ENCODE results near the gene SAFB2.

The SAFB2 gene

DNA sequence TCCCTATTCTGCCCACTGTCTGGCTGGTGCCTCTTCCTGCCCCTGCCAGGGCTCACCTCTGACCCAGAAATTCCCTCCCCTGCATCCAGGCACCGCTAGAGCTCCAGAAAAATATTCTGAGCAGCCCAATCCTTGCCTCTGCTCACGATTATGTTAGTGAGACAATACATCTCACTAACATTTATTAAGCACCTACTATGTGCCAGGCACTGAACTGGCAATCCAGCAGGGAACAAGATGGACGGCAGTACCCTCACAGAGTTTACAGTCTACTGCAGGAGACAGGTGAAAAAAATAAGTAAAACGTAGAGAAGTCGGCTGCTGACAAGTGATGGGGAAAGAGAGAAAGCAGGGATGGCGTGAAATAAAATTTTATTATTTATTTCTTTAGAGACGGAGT lies 60.3 kb downstream of the SAFB2 start:
- no peak overlapping the region for H3K27ac ChIP-seq (ENCODE audit: extremely low read depth, low read depth, low read length)
- H3K36me3 ChIP-seq (ENCODE audit: control insufficient read depth in 2 of 2, insufficient read depth in 1 of 2, low read length in 2 of 2): no peaks in the 10 kb centered on the region
- ChIA-PET POLR2A (no interaction called here), CTCF (interaction anchor here (1.0 to 1.2 kb wide), 2 partner anchors 7 to 34 kb away, joined by 3 to 4 read pairs; no protein-coding TSS in a partner anchor)
- TF ChIP-seq, protein P1, sequence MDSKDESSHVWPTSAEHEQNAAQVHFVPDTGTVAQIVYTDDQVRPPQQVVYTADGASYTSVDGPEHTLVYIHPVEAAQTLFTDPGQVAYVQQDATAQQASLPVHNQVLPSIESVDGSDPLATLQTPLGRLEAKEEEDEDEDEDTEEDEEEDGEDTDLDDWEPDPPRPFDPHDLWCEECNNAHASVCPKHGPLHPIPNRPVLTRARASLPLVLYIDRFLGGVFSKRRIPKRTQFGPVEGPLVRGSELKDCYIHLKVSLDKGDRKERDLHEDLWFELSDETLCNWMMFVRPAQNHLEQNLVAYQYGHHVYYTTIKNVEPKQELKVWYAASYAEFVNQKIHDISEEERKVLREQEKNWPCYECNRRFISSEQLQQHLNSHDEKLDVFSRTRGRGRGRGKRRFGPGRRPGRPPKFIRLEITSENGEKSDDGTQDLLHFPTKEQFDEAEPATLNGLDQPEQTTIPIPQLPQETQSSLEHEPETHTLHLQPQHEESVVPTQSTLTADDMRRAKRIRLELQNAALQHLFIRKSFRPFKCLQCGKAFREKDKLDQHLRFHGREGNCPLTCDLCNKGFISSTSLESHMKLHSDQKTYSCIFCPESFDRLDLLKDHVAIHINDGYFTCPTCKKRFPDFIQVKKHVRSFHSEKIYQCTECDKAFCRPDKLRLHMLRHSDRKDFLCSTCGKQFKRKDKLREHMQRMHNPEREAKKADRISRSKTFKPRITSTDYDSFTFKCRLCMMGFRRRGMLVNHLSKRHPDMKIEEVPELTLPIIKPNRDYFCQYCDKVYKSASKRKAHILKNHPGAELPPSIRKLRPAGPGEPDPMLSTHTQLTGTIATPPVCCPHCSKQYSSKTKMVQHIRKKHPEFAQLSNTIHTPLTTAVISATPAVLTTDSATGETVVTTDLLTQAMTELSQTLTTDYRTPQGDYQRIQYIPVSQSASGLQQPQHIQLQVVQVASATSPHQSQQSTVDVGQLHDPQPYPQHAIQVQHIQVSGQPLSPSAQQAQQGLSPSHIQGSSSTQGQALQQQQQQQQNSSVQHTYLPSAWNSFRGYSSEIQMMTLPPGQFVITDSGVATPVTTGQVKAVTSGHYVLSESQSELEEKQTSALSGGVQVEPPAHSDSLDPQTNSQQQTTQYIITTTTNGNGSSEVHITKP (tag by site-specific recombination; IDR thresholded peaks at IDR 0.05): no peak
- TF ChIP-seq ZNF830 (tag by site-specific recombination; IDR thresholded peaks at IDR 0.05; ENCODE audit: low read depth): no peak
- no peak for TF ChIP-seq ZNF146 (tag by site-specific recombination; IDR thresholded peaks at IDR 0.05)
- no peak for TF ChIP-seq ZNF701 (tag by site-specific recombination; IDR thresholded peaks at IDR 0.05)
- TF ChIP-seq ZNF549 (tag by site-specific recombination; IDR thresholded peaks at IDR 0.05): no peak
- H3K4me1 ChIP-seq (ENCODE audit: control insufficient read depth, insufficient read depth, low read length): no peaks in the 10 kb centered on the region
- H3K9me3 ChIP-seq (ENCODE audit: control insufficient read depth, insufficient read depth, low read depth, low read length): no peaks in the 10 kb centered on the region
- H3K4me3 ChIP-seq (ENCODE audit: low read depth, low read length): no peak overlapping the region

DNA sequence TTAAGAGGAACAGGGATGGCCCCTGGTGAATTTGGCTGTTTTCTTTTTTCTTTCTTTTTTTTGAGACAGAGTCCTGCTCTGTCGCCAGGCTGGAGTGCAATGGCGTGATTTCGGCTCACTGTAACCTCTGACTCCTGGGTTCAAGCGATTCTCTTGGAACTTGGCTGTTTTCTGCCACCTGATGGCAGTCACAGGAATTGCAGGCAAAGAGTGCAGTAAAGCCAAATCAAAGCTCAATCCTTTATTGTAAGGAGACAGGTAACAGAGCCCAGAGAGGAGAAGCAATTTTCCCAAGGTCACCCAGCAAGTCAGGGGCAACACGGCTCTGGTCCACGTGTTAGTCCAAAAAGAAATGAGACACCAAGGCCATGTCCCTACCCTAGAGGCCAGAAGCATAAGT lies 61.0 kb downstream of the SAFB2 start:
- POLR2A ChIA-PET: no interaction called here
- no peak for TF ChIP-seq ZNF48 (tag by site-specific recombination; IDR thresholded peaks at IDR 0.05)
- TF ChIP-seq ZNF112 (tag by site-specific recombination; IDR thresholded peaks at IDR 0.05): no peak
- TF ChIP-seq, protein P2, sequence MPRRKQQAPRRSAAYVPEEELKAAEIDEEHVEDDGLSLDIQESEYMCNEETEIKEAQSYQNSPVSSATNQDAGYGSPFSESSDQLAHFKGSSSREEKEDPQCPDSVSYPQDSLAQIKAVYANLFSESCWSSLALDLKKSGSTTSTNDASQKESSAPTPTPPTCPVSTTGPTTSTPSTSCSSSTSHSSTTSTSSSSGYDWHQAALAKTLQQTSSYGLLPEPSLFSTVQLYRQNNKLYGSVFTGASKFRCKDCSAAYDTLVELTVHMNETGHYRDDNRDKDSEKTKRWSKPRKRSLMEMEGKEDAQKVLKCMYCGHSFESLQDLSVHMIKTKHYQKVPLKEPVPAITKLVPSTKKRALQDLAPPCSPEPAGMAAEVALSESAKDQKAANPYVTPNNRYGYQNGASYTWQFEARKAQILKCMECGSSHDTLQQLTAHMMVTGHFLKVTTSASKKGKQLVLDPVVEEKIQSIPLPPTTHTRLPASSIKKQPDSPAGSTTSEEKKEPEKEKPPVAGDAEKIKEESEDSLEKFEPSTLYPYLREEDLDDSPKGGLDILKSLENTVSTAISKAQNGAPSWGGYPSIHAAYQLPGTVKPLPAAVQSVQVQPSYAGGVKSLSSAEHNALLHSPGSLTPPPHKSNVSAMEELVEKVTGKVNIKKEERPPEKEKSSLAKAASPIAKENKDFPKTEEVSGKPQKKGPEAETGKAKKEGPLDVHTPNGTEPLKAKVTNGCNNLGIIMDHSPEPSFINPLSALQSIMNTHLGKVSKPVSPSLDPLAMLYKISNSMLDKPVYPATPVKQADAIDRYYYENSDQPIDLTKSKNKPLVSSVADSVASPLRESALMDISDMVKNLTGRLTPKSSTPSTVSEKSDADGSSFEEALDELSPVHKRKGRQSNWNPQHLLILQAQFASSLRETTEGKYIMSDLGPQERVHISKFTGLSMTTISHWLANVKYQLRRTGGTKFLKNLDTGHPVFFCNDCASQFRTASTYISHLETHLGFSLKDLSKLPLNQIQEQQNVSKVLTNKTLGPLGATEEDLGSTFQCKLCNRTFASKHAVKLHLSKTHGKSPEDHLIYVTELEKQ (tag by site-specific recombination; IDR thresholded peaks at IDR 0.05; ENCODE audit: borderline replicate concordance): no peak
- no peak for TF ChIP-seq ZNF660 (tag by site-specific recombination; IDR thresholded peaks at IDR 0.05)
- TF ChIP-seq, protein P3, sequence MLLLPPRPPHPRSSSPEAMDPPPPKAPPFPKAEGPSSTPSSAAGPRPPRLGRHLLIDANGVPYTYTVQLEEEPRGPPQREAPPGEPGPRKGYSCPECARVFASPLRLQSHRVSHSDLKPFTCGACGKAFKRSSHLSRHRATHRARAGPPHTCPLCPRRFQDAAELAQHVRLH (tag by site-specific recombination; IDR thresholded peaks at IDR 0.05): 0 out of 2 replicates have a peak, but pooled peaks have one; percentile 53
- TF ChIP-seq YY2 (tag by site-specific recombination; IDR thresholded peaks at IDR 0.05): no peak
- TF ChIP-seq, protein P4, sequence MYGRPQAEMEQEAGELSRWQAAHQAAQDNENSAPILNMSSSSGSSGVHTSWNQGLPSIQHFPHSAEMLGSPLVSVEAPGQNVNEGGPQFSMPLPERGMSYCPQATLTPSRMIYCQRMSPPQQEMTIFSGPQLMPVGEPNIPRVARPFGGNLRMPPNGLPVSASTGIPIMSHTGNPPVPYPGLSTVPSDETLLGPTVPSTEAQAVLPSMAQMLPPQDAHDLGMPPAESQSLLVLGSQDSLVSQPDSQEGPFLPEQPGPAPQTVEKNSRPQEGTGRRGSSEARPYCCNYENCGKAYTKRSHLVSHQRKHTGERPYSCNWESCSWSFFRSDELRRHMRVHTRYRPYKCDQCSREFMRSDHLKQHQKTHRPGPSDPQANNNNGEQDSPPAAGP (tag by site-specific recombination; IDR thresholded peaks at IDR 0.05): no peak
- TF ChIP-seq, protein P5, sequence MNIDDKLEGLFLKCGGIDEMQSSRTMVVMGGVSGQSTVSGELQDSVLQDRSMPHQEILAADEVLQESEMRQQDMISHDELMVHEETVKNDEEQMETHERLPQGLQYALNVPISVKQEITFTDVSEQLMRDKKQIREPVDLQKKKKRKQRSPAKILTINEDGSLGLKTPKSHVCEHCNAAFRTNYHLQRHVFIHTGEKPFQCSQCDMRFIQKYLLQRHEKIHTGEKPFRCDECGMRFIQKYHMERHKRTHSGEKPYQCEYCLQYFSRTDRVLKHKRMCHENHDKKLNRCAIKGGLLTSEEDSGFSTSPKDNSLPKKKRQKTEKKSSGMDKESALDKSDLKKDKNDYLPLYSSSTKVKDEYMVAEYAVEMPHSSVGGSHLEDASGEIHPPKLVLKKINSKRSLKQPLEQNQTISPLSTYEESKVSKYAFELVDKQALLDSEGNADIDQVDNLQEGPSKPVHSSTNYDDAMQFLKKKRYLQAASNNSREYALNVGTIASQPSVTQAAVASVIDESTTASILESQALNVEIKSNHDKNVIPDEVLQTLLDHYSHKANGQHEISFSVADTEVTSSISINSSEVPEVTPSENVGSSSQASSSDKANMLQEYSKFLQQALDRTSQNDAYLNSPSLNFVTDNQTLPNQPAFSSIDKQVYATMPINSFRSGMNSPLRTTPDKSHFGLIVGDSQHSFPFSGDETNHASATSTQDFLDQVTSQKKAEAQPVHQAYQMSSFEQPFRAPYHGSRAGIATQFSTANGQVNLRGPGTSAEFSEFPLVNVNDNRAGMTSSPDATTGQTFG (tag by site-specific recombination; IDR thresholded peaks at IDR 0.05; ENCODE audit: borderline replicate concordance): no peak
- Histone ChIP-seq H3K9me3 (ENCODE audit: control insufficient read depth, insufficient read depth, low read depth, low read length) (no peaks in the 10 kb centered on the region), H3K27ac (ENCODE audit: extremely low read depth, low read depth, low read length) (no peak overlapping the region), H3K4me3 (ENCODE audit: low read depth, low read length) (no peak overlapping the region), H3K4me1 (ENCODE audit: control insufficient read depth, insufficient read depth, low read length) (no peaks in the 10 kb centered on the region), H3K36me3 (ENCODE audit: control insufficient read depth in 2 of 2, insufficient read depth in 1 of 2, low read length in 2 of 2) (no peaks in the 10 kb centered on the region)
- CTCF ChIA-PET: interaction anchor here (0.6 to 1.2 kb wide), 5 partner anchors 8 to 545 kb away, joined by 3 to 4 read pairs (median 3); no protein-coding TSS in a partner anchor
